HG03432 (cell line): ENCODE measurements around the gene PCDHGB3.
A peak's percentile ranks its signal among the peaks of the same experiment; 100 is the strongest.

Experiments used
- ATAC-seq: cut with Tn5 transposase; IDR thresholded peaks from one replicate; pipeline ENCODE4 v1.9.1; 2021; ENCODE audit warnings: mild to moderate bottlenecking, moderate library complexity; ENCODE audit not compliant: unreplicated experiment

The PCDHGB3 gene

DNA sequence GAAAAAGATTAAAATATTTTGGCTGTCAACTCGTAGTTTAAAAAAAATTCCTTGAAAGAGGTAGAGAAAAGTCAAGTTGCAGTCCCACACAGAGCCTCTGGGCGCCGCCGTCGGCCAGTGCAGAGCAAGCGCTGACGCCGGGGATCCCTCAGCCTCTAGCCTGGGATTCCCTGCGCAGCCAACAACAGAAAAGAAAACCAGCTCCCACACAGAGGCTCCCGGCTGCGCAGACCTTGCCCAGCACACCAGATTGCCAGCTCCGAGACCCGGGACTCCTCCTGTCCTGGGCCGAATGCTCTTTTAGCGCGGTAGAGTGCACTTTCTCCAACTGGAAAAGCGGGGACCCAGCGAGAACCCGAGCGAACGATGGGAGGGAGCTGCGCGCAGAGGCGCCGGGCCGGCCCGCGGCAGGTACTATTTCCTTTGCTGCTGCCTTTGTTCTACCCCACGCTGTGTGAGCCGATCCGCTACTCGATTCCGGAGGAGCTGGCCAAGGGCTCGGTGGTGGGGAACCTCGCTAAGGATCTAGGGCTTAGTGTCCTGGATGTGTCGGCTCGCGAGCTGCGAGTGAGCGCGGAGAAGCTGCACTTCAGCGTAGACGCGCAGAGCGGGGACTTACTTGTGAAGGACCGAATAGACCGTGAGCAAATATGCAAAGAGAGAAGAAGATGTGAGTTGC is 47.6 kb downstream of the PCDHGB3 start, which contains the start of gene PCDHGB7:
TSS of gene PCDHGB7 (plus strand) at position 184 of the 679 bp plus-strand sequence. CDS start at position 367, 183 bp downstream.
- ATAC-seq: peak; percentile 71

- no peak for ATAC-seq
Measured at GRCh38 chr5:141419074-141419880, 49.2 kb downstream of the PCDHGB3 start.

DNA sequence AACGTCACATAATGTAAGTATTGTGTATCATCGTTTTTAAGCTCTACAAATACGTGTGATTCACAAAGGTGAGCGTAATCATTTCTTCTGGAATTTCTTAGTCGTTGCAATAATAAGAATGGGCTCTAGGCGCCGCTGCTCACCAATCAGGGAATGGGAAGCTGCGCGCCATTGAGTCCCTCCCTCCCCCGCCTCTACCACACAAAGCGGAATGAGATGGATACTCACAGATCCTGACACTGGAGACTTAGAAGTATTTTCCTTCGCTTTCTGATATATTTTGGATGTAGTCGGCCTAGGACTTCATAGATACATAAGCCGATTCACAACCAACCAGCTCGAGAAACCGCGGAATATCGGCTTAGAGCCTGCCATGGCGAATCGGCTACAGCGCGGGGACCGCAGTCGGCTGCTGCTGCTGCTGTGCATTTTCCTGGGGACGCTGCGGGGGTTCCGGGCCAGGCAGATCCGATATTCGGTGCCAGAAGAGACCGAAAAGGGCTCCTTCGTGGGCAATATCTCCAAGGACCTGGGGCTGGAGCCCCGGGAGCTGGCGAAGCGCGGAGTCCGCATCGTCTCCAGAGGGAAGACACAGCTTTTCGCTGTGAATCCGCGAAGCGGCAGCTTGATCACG is 50.9 kb downstream of the PCDHGB3 start, which contains the start of gene PCDHGA11:
TSS of gene PCDHGA11 (plus strand) at position 197 of the 634 bp plus-strand sequence. CDS start at position 374, 177 bp downstream.
- peak; percentile 60 for ATAC-seq

- no peak for ATAC-seq
Measured at GRCh38 chr5:141421489-141421855, 51.4 kb downstream of the PCDHGB3 start.
